Neuronal stem cell (in vitro differentiated cells): Measurements from ENCODE around the gene MRPL39. TPM values are rescaled to one million over a fixed set of nuclear protein-coding genes. Genes with fewer than 3 reads are reported as not detected.

Experiments used
- DNase-seq: peaks from one replicate; pipeline ENCODE4 v3.0.0-alpha.2; 2013; ENCODE audit warnings: low spot score
- H2AFZ ChIP-seq: one replicate; pipeline ENCODE4 v1.6.1; 2013; ENCODE audit warnings: mild to moderate bottlenecking, low read length, inconsistent platforms
- H2AK5ac ChIP-seq: 2 replicates; pipeline ENCODE4 v1.6.1; 2013; ENCODE audit warnings: low read depth, mild to moderate bottlenecking, inconsistent platforms, low read length, moderate library complexity, mixed read lengths
- H2BK120ac ChIP-seq: 2 replicates; pipeline ENCODE4 v1.6.1; 2013; ENCODE audit warnings: low read depth, mild to moderate bottlenecking, inconsistent platforms, low read length, moderate library complexity, mixed read lengths
- H2BK12ac ChIP-seq: one replicate; pipeline ENCODE4 v1.6.1; 2013; ENCODE audit warnings: low read length, inconsistent platforms
- H2BK15ac ChIP-seq: 2 replicates; pipeline ENCODE4 v1.6.1; 2013; ENCODE audit warnings: mild to moderate bottlenecking, low read length, inconsistent platforms, mixed read lengths
- H2BK5ac ChIP-seq: one replicate; pipeline ENCODE4 v1.6.1; 2013; ENCODE audit warnings: inconsistent platforms, mild to moderate bottlenecking, low read length, moderate library complexity
- H3K14ac ChIP-seq: one replicate; pipeline ENCODE4 v1.6.1; 2013; ENCODE audit warnings: low read length, inconsistent platforms
- H3K18ac ChIP-seq: 2 replicates; pipeline ENCODE4 v1.6.1; 2013; ENCODE audit warnings: low read length, inconsistent platforms
- H3K23ac ChIP-seq: 2 replicates; pipeline ENCODE4 v1.6.1; 2013; ENCODE audit warnings: low read depth, mild to moderate bottlenecking, mixed read lengths, low read length, inconsistent platforms; ENCODE audit not compliant: poor library complexity
- H3K27ac ChIP-seq: replicated peaks from 3 replicates; pipeline ENCODE4 v1.5.1; 2013; ENCODE audit warnings: low read length, inconsistent platforms
- H3K27me3 ChIP-seq, 3 experiments: 2 replicates each; pipeline ENCODE4 v1.6.1; 2013; ENCODE audit warnings: low read length in 3 of 3, mild to moderate bottlenecking in 2 of 3, inconsistent platforms in 1 of 3, low read depth in 1 of 3, mixed read lengths in 1 of 3, moderate library complexity in 1 of 3; ENCODE audit not compliant: control insufficient read depth in 3 of 3, insufficient read depth in 3 of 3
- H3K36me3 ChIP-seq, 2 donors: replicated peaks in 1 of 2; 2 replicates each; pipeline ENCODE4 v1.6.1; 2013; ENCODE audit warnings: low read length in 2 of 2; ENCODE audit not compliant: control insufficient read depth in 2 of 2, insufficient read depth in 2 of 2
- H3K4ac ChIP-seq: 2 replicates; pipeline ENCODE4 v1.6.1; 2013; ENCODE audit warnings: inconsistent platforms, mild to moderate bottlenecking, low read length, moderate library complexity
- H3K4me1 ChIP-seq, 2 donors: 1 replicate in 1 of 2; 2 replicates in 1 of 2; pipeline ENCODE4 v1.6.1; 2013; ENCODE audit warnings: low read length in 2 of 2, low read depth in 1 of 2; ENCODE audit not compliant: control insufficient read depth in 2 of 2, insufficient read depth in 1 of 2
- H3K4me2 ChIP-seq: one replicate; pipeline ENCODE4 v1.6.1; 2013; ENCODE audit warnings: mild to moderate bottlenecking, low read length, inconsistent platforms; ENCODE audit not compliant: insufficient read depth, poor library complexity, severe bottlenecking
- H3K4me3 ChIP-seq, 2 donors: 2 replicates each; pipeline ENCODE4 v1.5.1; 2013; ENCODE audit warnings: low read length in 2 of 2, mild to moderate bottlenecking in 2 of 2, inconsistent platforms in 1 of 2, moderate library complexity in 1 of 2
- H3K79me1 ChIP-seq: one replicate; pipeline ENCODE4 v1.6.1; 2013; ENCODE audit warnings: low read depth, mild to moderate bottlenecking, inconsistent platforms, low read length, moderate library complexity
- H3K9ac ChIP-seq: one replicate; pipeline ENCODE4 v1.6.1; 2013; ENCODE audit warnings: mild to moderate bottlenecking, low read depth, low read length, inconsistent platforms; ENCODE audit not compliant: poor library complexity
- H3K9me3 ChIP-seq, 2 donors: replicated peaks in 1 of 2; 2 replicates each; pipeline versions ENCODE3 to v1.6.1; 2013; ENCODE audit warnings: low read length in 2 of 2, mild to moderate bottlenecking in 2 of 2, inconsistent platforms in 1 of 2, low read depth in 1 of 2, mixed read lengths in 1 of 2, moderate library complexity in 1 of 2; ENCODE audit not compliant: control insufficient read depth in 2 of 2, insufficient read depth in 1 of 2
- H4K8ac ChIP-seq: one replicate; pipeline ENCODE4 v1.6.1; 2013; ENCODE audit warnings: low read depth, mild to moderate bottlenecking, inconsistent platforms, low read length, moderate library complexity
- H4K91ac ChIP-seq: one replicate; pipeline ENCODE4 v1.6.1; 2013; ENCODE audit warnings: low read length, low read depth, mild to moderate bottlenecking, inconsistent platforms; ENCODE audit not compliant: poor library complexity
- WGBS, 2 donors: extraction: QIAGEN DNeasy Blood & Tissue Kit; methylation state at CpG; one replicate each; pipeline ENCODE4 v1.1.7; 2013; ENCODE audit warnings: missing lambda C conversion rate in 2 of 2, mixed read lengths in 1 of 2; ENCODE audit not compliant: insufficient read length in 2 of 2, insufficient replicate concordance in 1 of 2; ENCODE audit errors: extremely low coverage in 2 of 2; 5-methylcytosine and 5-hydroxymethylcytosine counted together
- polyA plus RNA-seq, 2 experiments: library from polyadenylated mRNA; stranded (reverse); fragments of 200-250 nt; gene quantifications; one replicate each; pipeline ENCODE4 v1.2.3, GENCODE V29; 2013

MRPL39 gene
- polyA plus RNA-seq (2013, experiment 1 of 2) = 41.9 TPM
- polyA plus RNA-seq (2013, experiment 2 of 2) = 42.4 TPM

- no peaks in the 10 kb centered on the region for H3K9me3 ChIP-seq
- H3K4me3 ChIP-seq = peak within 1 kb of the TSS; percentile 62 to 92
- H3K4ac ChIP-seq = no peak within 1 kb of the TSS
- H4K8ac ChIP-seq = no peak within 1 kb of the TSS
- H3K36me3 ChIP-seq = peaks cover 11 to 40% of the 10 kb centered on the region in 2 donors
- H2BK15ac ChIP-seq = peak within 1 kb of the TSS; percentile 39
- peak within 1 kb of the TSS; percentile 99 for H3K23ac ChIP-seq
- peaks cover 0 to 3% of the 10 kb centered on the region in 2 donors for H3K4me1 ChIP-seq
- H2AK5ac ChIP-seq = no peak within 1 kb of the TSS
- H2BK5ac ChIP-seq = no peak within 1 kb of the TSS
- H2AFZ ChIP-seq = peak within 1 kb of the TSS; percentile 98
- H4K91ac ChIP-seq = no peak within 1 kb of the TSS
- WGBS, 2 donors = no CpG with 5 or more reads among the region's 71 CpGs
- DNase-seq = peak; percentile 83
- no peaks in the 10 kb centered on the region for H3K79me1 ChIP-seq
- peak within 1 kb of the TSS; percentile 78 for H3K4me2 ChIP-seq
- peak within 1 kb of the TSS; percentile 81 for H3K27ac ChIP-seq
- no peak within 1 kb of the TSS for H2BK120ac ChIP-seq
- no peak within 1 kb of the TSS for H2BK12ac ChIP-seq
- H3K14ac ChIP-seq = no peak within 1 kb of the TSS
- peak within 1 kb of the TSS; percentile 90 for H3K9ac ChIP-seq
- H3K18ac ChIP-seq = peak within 1 kb of the TSS; percentile 94
- H3K27me3 ChIP-seq = no peaks in the 10 kb centered on the region
Observed at GRCh38 chr21:25607151-25608043, at the start of gene MRPL39. TSS of gene MRPL39 (minus strand) at chr21:25607481. CDS start at chr21:25607475, 6 bp downstream.

DNA sequence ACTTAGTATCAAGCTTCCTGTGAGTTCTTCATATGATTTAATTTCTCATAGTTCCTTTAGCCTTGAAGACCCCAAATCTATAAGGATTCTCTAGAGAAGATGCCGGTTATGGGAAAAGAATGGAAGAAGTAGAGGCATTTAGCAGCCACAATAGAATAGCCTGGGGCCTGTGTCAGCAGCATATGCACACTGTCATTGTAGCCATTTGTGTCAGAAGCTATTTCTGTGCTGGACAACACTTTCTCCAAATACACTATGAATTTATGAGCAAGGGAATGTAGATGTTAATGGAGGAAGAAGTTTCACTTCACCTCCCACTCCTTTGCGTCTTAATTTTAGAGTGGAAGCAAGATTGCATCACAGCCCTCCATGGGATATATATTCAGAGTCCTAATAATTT lies 49.1 kb upstream of the MRPL39 start:
- Histone ChIP-seq H3K14ac (no peak overlapping the region), H3K4me2 (no peak overlapping the region), H3K4me3 (no peak overlapping the region), H4K91ac (no peak overlapping the region), H2BK5ac (no peak overlapping the region), H2BK15ac (no peak overlapping the region), H3K23ac (no peak overlapping the region), H2AK5ac (no peak overlapping the region), H3K36me3 (peaks cover 0 to 5% of the 10 kb centered on the region in 2 donors), H2BK12ac (no peak overlapping the region), H3K27ac (no peak overlapping the region), H3K4me1 (peaks cover 0 to 14% of the 10 kb centered on the region in 2 donors), H3K27me3 (no peaks in the 10 kb centered on the region), H3K9me3 (peaks cover 2 to 39% of the 10 kb centered on the region in 2 donors), H3K4ac (no peak overlapping the region), H3K9ac (no peak overlapping the region), H2AFZ (no peak overlapping the region), H3K18ac (no peak overlapping the region), H4K8ac (no peak overlapping the region), H2BK120ac (no peak overlapping the region), H3K79me1 (no peaks in the 10 kb centered on the region)
- DNase-seq = no peak
- no CpG with 5 or more reads among the region's 2 CpGs for WGBS, 2 donors

DNA sequence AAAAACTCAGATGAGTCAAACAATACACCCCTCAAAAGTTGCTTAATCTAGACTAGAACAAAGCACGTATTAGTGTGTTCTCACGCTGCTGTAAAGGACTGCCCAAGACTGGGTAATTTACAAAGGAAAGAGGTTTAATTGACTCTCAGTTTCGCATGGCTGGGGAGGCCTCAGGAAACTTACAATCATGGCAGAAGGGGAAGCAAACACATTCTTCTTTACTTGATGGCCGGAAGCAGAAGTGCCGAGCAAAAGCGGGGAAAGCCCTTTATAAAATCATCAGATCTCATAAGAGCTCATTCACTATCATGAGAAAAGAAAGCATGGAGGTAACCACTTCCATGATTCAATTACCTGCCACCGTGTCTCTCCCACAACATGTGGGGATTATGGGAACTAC lies 41.9 kb upstream of the MRPL39 start:
- no peak overlapping the region for H2AFZ ChIP-seq
- H4K91ac ChIP-seq = no peak overlapping the region

DNA sequence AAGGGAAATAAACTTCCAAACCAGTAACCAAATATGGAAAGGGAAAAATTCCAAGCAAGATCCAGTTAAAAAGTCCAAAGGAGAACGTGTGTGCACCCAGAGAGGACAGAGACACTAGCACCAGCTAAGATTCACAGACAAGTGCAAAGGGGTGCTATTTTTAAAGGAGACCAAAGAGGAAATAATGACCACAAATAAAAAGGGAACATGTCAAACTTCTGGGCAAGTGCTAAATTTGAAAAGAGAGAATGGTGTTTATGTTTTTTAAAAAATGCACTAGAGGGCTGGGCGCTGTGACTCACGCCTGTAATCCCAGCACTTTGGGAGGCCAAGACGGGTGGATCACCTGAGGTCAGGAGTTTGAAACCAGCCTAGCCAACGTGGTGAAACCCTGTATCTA lies 40.4 kb upstream of the MRPL39 start:
- DNase-seq = no peak
- H3K4ac ChIP-seq = no peak overlapping the region

More for the DNA sequence above, 41.9 kb upstream of the MRPL39 start:
- Histone ChIP-seq H3K27ac (no peak overlapping the region), H3K23ac (no peak overlapping the region), H3K27me3 (no peaks in the 10 kb centered on the region), H3K79me1 (no peaks in the 10 kb centered on the region), H3K14ac (no peak overlapping the region), H3K9ac (no peak overlapping the region), H2BK5ac (no peak overlapping the region), H2BK12ac (no peak overlapping the region), H2BK15ac (no peak overlapping the region), H2AK5ac (no peak overlapping the region), H3K4me1 (peaks cover 0 to 12% of the 10 kb centered on the region in 2 donors), H2BK120ac (no peak overlapping the region), H3K9me3 (peaks cover 0 to 22% of the 10 kb centered on the region in 2 donors), H3K4ac (no peak overlapping the region), H3K18ac (no peak overlapping the region), H4K8ac (no peak overlapping the region), H3K4me3 (no peak overlapping the region), H3K4me2 (no peak overlapping the region), H3K36me3 (peaks cover 0 to 13% of the 10 kb centered on the region in 2 donors)
- no peak for DNase-seq
- WGBS, 2 donors = no CpG with 5 or more reads among the region's 7 CpGs

More for the DNA sequence above, 40.4 kb upstream of the MRPL39 start:
- Histone ChIP-seq H2BK15ac (no peak overlapping the region), H3K4me3 (no peak overlapping the region), H4K91ac (no peak overlapping the region), H3K23ac (no peak overlapping the region), H2AK5ac (no peak overlapping the region), H3K36me3 (peaks cover 0 to 24% of the 10 kb centered on the region in 2 donors), H3K4me2 (no peak overlapping the region), H2BK12ac (no peak overlapping the region), H3K4me1 (peaks cover 0 to 12% of the 10 kb centered on the region in 2 donors), H2BK120ac (no peak overlapping the region), H3K27ac (no peak overlapping the region), H2BK5ac (no peak overlapping the region), H2AFZ (no peak overlapping the region), H3K14ac (no peak overlapping the region), H3K27me3 (no peaks in the 10 kb centered on the region), H3K9me3 (peaks cover 0 to 13% of the 10 kb centered on the region in 2 donors), H3K79me1 (no peaks in the 10 kb centered on the region), H3K18ac (no peak overlapping the region), H3K9ac (no peak overlapping the region), H4K8ac (no peak overlapping the region)
- no CpG with 5 or more reads among the region's 5 CpGs for WGBS, 2 donors
